Stimulated activated naive CD8-positive, alpha-beta T cell treated with anti-CD3 and anti-CD28 coated beads, Interleukin-15, Interleukin-2, amounts not matched to agents 100 ng/mL and 50 ng/mL, for 24 hours (primary cell): Measurements from ENCODE around the gene ARSJ.
"Not testable (repeated sequence)": the region's sequence is repeated elsewhere in the genome, so short reads cannot be mapped to it uniquely, and the experiment has no call there.

ENCODE experiments used
- H3K27ac Mint-ChIP-seq: one replicate; pipeline ENCODE4 v1.8.0; 2021; ENCODE audit warnings: mild to moderate bottlenecking, mixed read lengths
- H3K27me3 Mint-ChIP-seq: one replicate; pipeline ENCODE4 v1.8.0; 2021; ENCODE audit warnings: mixed read lengths
- H3K36me3 Mint-ChIP-seq: one replicate; pipeline ENCODE4 v1.8.0; 2021; ENCODE audit warnings: low read depth, mixed read lengths
- H3K4me1 Mint-ChIP-seq: one replicate; pipeline ENCODE4 v1.8.0; 2021; ENCODE audit warnings: low read depth, mixed read lengths
- H3K4me3 Mint-ChIP-seq: one replicate; pipeline ENCODE4 v1.8.0; 2021; ENCODE audit warnings: mild to moderate bottlenecking, mixed read lengths
- H3K9me3 Mint-ChIP-seq: one replicate; pipeline ENCODE4 v1.8.0; 2021; ENCODE audit warnings: mixed read lengths

The ARSJ gene

GRCh38 chr4:114004483-114005226 is 25.2 kb upstream of the ARSJ start:
- H3K27ac Mint-ChIP-seq, H3K9me3 Mint-ChIP-seq, H3K27me3 Mint-ChIP-seq, H3K36me3 Mint-ChIP-seq: not testable (repeated sequence)
- H3K4me3 Mint-ChIP-seq = peak overlapping the region; percentile 56
- peaks cover 15% of the 10 kb centered on the region for H3K4me1 Mint-ChIP-seq

GRCh38 chr4:113998531-113998930 is 19.1 kb upstream of the ARSJ start:
- Mint-ChIP-seq H3K4me3 (no peak overlapping the region), H3K4me1 (peaks cover 5% of the 10 kb centered on the region), H3K27me3 (no peaks in the 10 kb centered on the region), H3K36me3 (no peaks in the 10 kb centered on the region), H3K27ac (no peak overlapping the region), H3K9me3 (no peaks in the 10 kb centered on the region)

- Mint-ChIP-seq H3K36me3 (no peaks in the 10 kb centered on the region), H3K9me3 (no peaks in the 10 kb centered on the region), H3K27ac (no peak overlapping the region), H3K27me3 (no peaks in the 10 kb centered on the region), H3K4me1 (peaks cover 5% of the 10 kb centered on the region), H3K4me3 (no peak overlapping the region)
Observed at GRCh38 chr4:113998079-113998478, 18.6 kb upstream of the ARSJ start.

GRCh38 chr4:113997206-113997605 is 17.8 kb upstream of the ARSJ start:
- no peaks in the 10 kb centered on the region for H3K27me3 Mint-ChIP-seq
- H3K27ac Mint-ChIP-seq = no peak overlapping the region
- no peaks in the 10 kb centered on the region for H3K36me3 Mint-ChIP-seq
- no peak overlapping the region for H3K4me3 Mint-ChIP-seq
- H3K4me1 Mint-ChIP-seq = peaks cover 5% of the 10 kb centered on the region
- no peaks in the 10 kb centered on the region for H3K9me3 Mint-ChIP-seq

GRCh38 chr4:113996599-113997177 is 17.2 kb upstream of the ARSJ start:
- no peak overlapping the region for H3K27ac Mint-ChIP-seq
- no peaks in the 10 kb centered on the region for H3K27me3 Mint-ChIP-seq
- H3K4me3 Mint-ChIP-seq = no peak overlapping the region
- peaks cover 5% of the 10 kb centered on the region for H3K4me1 Mint-ChIP-seq
- no peaks in the 10 kb centered on the region for H3K36me3 Mint-ChIP-seq
- no peaks in the 10 kb centered on the region for H3K9me3 Mint-ChIP-seq

GRCh38 chr4:113993887-113994286 is 14.4 kb upstream of the ARSJ start:
- no peaks in the 10 kb centered on the region for H3K9me3 Mint-ChIP-seq
- H3K4me3 Mint-ChIP-seq = no peak overlapping the region
- no peaks in the 10 kb centered on the region for H3K36me3 Mint-ChIP-seq
- no peaks in the 10 kb centered on the region for H3K27me3 Mint-ChIP-seq
- H3K4me1 Mint-ChIP-seq = peaks cover 5% of the 10 kb centered on the region
- H3K27ac Mint-ChIP-seq = no peak overlapping the region

- Mint-ChIP-seq H3K27ac (no peak overlapping the region), H3K4me1 (peaks cover 5% of the 10 kb centered on the region), H3K4me3 (no peak overlapping the region), H3K27me3 (no peaks in the 10 kb centered on the region), H3K9me3 (no peaks in the 10 kb centered on the region), H3K36me3 (no peaks in the 10 kb centered on the region)
Observed at GRCh38 chr4:113990886-113991285, 11.4 kb upstream of the ARSJ start.

- Mint-ChIP-seq H3K36me3 (no peaks in the 10 kb centered on the region), H3K27me3 (peaks cover 11% of the 10 kb centered on the region), H3K27ac (no peak overlapping the region), H3K4me3 (no peak overlapping the region), H3K4me1 (no peaks in the 10 kb centered on the region), H3K9me3 (no peaks in the 10 kb centered on the region)
Observed at GRCh38 chr4:113987382-113987941, 8.0 kb upstream of the ARSJ start.

GRCh38 chr4:113982181-113982580 is 2.7 kb upstream of the ARSJ start:
- H3K27me3 Mint-ChIP-seq = peaks cover 47% of the 10 kb centered on the region
- H3K4me3 Mint-ChIP-seq = no peak overlapping the region
- H3K4me1 Mint-ChIP-seq = peaks cover 18% of the 10 kb centered on the region
- no peaks in the 10 kb centered on the region for H3K36me3 Mint-ChIP-seq
- H3K27ac Mint-ChIP-seq = no peak overlapping the region
- no peaks in the 10 kb centered on the region for H3K9me3 Mint-ChIP-seq

GRCh38 chr4:113981591-113981990 is 2.1 kb upstream of the ARSJ start:
- Mint-ChIP-seq H3K4me1 (peaks cover 18% of the 10 kb centered on the region), H3K27me3 (peaks cover 47% of the 10 kb centered on the region), H3K27ac (no peak overlapping the region), H3K9me3 (no peaks in the 10 kb centered on the region), H3K36me3 (no peaks in the 10 kb centered on the region), H3K4me3 (no peak overlapping the region)

GRCh38 chr4:113979905-113980615 is 613 bp upstream of the ARSJ start:
- Mint-ChIP-seq H3K27me3 (peaks cover 52% of the 10 kb centered on the region), H3K4me1 (peaks cover 18% of the 10 kb centered on the region), H3K27ac (no peak overlapping the region), H3K9me3 (no peaks in the 10 kb centered on the region), H3K36me3 (no peaks in the 10 kb centered on the region), H3K4me3 (peak overlapping the region; percentile 71)

GRCh38 chr4:113978561-113979147 is 793 bp downstream of the ARSJ start:
- Mint-ChIP-seq H3K9me3 (peaks cover 9% of the 10 kb centered on the region), H3K4me3 (peak overlapping the region; percentile 71), H3K27me3 (peaks cover 58% of the 10 kb centered on the region), H3K27ac (no peak overlapping the region), H3K36me3 (no peaks in the 10 kb centered on the region), H3K4me1 (peaks cover 18% of the 10 kb centered on the region)

GRCh38 chr4:113978105-113978504 is 1.3 kb downstream of the ARSJ start:
- no peak overlapping the region for H3K4me3 Mint-ChIP-seq
- H3K9me3 Mint-ChIP-seq = peaks cover 11% of the 10 kb centered on the region
- no peak overlapping the region for H3K27ac Mint-ChIP-seq
- peaks cover 55% of the 10 kb centered on the region for H3K27me3 Mint-ChIP-seq
- H3K4me1 Mint-ChIP-seq = peaks cover 18% of the 10 kb centered on the region
- no peaks in the 10 kb centered on the region for H3K36me3 Mint-ChIP-seq

GRCh38 chr4:113977526-113977855 is 2.0 kb downstream of the ARSJ start:
- Mint-ChIP-seq H3K4me3 (no peak overlapping the region), H3K27me3 (peaks cover 52% of the 10 kb centered on the region), H3K27ac (no peak overlapping the region), H3K36me3 (no peaks in the 10 kb centered on the region), H3K4me1 (peaks cover 18% of the 10 kb centered on the region), H3K9me3 (peaks cover 14% of the 10 kb centered on the region)
